H4 (cell line): ENCODE measurements around the gene RORC. TPM values are rescaled to one million over a fixed set of nuclear protein-coding genes. Genes with fewer than 3 reads are reported as not detected.

Source experiments
- DNase-seq: peaks from one replicate; pipeline ENCODE4 v3.0.0-alpha.2; 2015; ENCODE audit warnings: low spot score
- total RNA-seq: library from RNA; depleted of rRNA; stranded (reverse); fragments of >200 nt; shearing (Covaris generic); gene quantifications from 2 replicates; pipeline ENCODE4 v1.2.3, GENCODE V29; 2014

RORC gene
- total RNA-seq, 1 experiment from 2014 or later = 0.60 TPM

- no peak for DNase-seq
These were observed 3.7 kb downstream of the RORC start for GRCh38 chr1:151827853-151828252.

DNA sequence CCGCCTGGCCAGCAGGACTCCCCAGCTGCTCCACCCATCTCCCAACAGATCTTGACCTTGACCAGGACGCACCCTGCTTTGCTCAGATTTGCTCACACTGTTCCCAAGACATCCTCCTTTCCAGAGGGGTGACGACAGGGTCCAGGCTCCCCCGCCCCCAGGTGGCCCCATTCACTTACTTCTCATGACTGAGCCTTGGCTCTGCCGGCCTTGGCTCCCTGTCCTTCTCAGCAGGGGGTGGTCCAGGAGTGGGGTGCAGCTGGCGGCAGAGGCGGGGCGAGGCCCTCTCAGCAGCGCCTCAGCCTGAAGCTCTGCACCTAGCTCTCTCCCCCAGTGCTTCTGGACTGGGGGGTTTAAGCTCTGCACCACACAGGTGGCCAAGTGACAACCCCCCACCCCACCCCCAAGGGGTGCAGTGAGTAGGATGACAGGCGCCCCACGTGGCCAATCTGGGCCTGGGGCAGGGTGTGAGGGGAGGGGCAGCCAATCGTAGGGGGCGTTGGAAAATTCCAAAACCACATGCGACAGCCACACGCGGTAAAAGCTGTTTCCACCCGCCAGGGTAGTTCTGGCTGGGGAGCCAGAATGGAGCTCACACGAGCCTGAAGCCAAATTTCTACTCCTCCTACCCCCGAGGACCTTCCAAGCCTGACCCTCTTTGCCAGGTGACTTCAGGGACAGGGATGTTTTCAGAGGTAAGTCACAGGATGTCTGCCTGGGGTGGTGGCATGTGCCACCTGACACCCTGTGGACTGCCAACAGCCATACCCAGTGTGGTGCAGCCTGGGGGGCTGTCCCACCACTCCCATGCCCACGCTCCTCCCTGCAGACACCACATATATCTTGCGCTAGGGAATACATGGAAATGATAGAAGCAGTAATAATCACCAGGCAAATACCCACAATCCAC is 5.6 kb downstream of the RORC start:
- no peak for DNase-seq

GRCh38 chr1:151825204-151825603 is 6.4 kb downstream of the RORC start:
- no peak for DNase-seq

DNA sequence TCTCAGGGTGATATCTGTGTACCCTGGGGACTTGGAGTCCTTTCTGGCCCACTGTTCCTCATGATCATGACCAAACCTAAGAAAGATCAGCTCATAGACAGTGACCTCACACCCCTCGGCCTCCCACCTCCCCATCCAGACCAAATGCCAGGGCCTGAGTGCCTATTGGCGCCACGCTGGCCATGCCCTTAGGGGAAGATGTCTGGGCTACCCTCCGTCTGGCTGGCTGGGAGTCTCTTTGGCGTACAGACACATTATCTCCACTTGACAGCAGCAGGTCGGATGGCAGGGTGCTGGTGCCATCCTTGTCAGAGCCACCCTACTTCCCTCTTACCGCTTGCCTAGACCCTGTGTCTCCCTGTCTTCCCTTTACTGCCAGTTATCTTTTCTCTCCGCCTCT is 8.4 kb downstream of the RORC start:
- DNase-seq = no peak

- DNase-seq = no peak
These were observed 9.2 kb downstream of the RORC start for GRCh38 chr1:151822404-151822803.

DNA sequence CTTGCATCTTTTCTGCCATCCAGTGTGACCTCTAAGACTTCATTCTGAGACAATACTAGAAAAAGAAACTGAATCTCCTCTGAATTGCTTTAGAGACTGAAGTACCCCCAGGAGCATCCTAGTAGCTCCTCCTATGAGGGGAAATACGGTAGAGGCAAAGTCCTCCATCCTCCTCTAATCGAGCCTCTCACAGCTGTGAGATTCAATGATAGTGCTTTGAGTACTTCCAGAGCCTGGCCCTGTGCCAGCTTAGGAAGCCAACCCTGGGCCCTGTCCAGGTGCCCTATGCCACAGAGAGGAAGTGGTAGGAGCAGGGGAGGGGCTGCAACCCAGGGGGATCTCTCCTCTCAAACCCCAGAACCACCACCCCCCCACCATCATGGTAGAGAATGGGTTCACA is 10.7 kb downstream of the RORC start:
- no peak for DNase-seq

GRCh38 chr1:151819976-151820623 is 11.5 kb downstream of the RORC start:
- no peak for DNase-seq

DNA sequence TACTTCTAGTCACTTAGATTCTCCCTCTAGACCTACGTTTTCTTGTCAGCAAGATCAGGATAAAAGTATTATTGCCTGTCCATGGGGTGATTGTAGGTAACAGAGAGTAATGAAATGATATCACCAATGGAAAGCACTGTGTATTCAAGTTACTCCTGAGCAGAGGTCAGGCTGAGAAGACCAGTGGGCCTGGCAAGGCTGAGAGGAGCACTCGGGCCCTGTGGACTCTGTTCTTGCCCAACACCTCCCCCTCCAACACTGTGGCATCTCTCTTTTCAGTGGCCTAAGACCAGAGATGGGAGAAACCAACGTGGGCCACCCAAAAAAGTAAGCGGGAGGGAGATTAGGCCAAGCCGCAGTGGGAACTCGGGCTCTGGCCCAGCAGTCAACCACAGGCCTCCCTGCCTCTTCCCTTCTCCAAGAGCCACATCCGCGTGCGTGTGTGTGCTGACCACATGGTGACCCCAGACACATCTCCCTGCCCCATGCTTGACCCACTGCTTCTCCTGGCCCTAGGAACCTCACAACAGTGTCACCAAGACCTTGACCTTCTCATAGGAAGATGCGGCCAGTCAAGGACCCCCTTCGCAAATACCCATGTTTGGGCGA is 12.3 kb downstream of the RORC start:
- DNase-seq = no peak

DNA sequence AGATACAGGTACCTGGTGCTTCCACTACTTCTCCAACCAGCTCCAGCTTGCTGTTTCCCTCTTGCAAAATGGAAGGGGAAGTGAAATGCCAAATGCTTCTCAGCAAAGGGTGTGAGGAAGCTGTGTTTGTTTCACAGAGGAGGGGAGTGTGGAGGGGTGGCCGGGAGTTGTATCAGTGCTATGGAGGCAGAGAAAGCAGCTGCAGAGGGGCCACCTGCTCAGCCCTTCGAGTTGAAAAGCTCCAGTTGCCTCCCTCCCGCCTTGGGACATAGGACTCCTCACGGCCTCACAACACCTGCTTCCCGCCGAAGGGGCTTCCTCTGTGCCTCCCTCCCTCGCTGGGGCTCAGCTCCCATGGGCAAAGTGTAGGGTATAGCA is 14.3 kb downstream of the RORC start:
- no peak for DNase-seq

GRCh38 chr1:151816548-151817352 is 14.9 kb downstream of the RORC start:
- no peak for DNase-seq

- no peak for DNase-seq
These were observed 15.8 kb downstream of the RORC start for GRCh38 chr1:151815716-151816327.

GRCh38 chr1:151814971-151815545 is 16.5 kb downstream of the RORC start:
- no peak for DNase-seq

- no peak for DNase-seq
These were observed 17.2 kb downstream of the RORC start for GRCh38 chr1:151814426-151814825.

GRCh38 chr1:151813271-151813977 is 18.2 kb downstream of the RORC start:
- no peak for DNase-seq

GRCh38 chr1:151811181-151811580 is 20.4 kb downstream of the RORC start:
- no peak for DNase-seq

DNA sequence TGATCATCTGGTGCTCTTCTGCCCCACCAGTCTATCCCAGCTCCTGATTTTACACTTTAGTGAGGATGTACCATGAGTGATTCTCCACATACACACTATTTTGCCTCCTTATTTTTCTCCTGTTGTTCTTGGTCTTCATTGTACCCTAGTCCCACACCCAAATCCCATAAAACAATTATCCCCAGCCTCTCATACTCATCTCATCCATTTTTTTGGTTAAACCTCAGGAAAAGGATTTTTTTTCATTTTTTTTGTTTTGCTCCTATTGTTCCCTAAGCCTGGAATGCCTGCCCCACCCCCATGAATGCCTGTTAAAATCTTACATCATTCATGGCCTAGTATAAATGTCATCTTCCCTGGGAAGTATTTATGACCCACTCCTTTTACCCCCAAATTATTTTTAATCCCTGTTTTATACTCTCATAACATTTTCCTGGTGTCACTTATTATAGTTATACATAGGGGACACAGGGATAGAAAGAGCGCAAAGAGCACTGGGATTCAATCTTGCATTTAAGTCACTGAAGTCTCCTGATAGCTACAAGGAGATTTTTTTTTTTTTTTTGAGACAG is 21.5 kb downstream of the RORC start:
- no peak for DNase-seq

GRCh38 chr1:151809290-151809984 is 22.2 kb downstream of the RORC start:
- DNase-seq = no peak

GRCh38 chr1:151807766-151808165 is 23.8 kb downstream of the RORC start:
- no peak for DNase-seq

- DNase-seq = no peak
These were observed 24.5 kb downstream of the RORC start for GRCh38 chr1:151807131-151807530.

DNA sequence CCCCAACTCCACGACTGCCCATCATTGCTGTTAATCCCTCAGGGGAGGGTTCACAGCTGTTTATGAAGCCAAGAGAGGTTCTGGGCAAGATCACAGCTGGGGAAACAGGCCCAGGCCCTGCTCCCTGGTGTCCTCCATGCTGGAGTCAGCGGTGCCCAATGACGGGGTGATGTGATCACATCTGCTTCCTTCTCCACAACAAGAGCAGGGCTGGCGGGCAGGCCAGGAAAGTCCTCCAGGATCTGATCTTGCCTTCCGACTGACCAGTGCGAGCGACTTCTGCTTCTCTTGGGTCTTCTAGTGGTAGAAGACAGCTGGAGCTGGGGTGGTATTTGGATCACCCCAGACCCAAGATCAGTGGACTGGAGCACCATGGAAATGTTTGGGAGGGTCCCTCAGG is 25.4 kb downstream of the RORC start:
- no peak for DNase-seq
